H9 (cell line): ENCODE data around the gene MEPCE. TPM values are rescaled to one million over a fixed set of nuclear protein-coding genes. Genes with fewer than 3 reads are reported as not detected.

Experiments
- DNase-seq: peaks from one replicate; pipeline ENCODE4 v3.0.0-alpha.2; 2017
- H2AFZ ChIP-seq: one replicate; pipeline ENCODE4 v1.6.1; 2013; ENCODE audit warnings: mild to moderate bottlenecking, low read length, control low read depth, moderate library complexity
- H2AK5ac ChIP-seq: 2 replicates; pipeline ENCODE4 v1.6.1; 2013; ENCODE audit warnings: low read length, control low read depth, mixed read lengths; ENCODE audit not compliant: insufficient read length
- H2BK120ac ChIP-seq: one replicate; pipeline ENCODE4 v1.6.1; 2013; ENCODE audit warnings: low read depth, mild to moderate bottlenecking, low read length, control low read depth, inconsistent platforms; ENCODE audit not compliant: poor library complexity, severe bottlenecking
- H2BK12ac ChIP-seq: 2 replicates; pipeline ENCODE4 v1.6.1; 2013; ENCODE audit warnings: low read length, control low read depth, mixed read lengths, low read depth; ENCODE audit not compliant: insufficient read length
- H2BK15ac ChIP-seq: 2 replicates; pipeline ENCODE4 v1.6.1; 2013; ENCODE audit warnings: low read depth, low read length, control low read depth
- H2BK20ac ChIP-seq: one replicate; pipeline ENCODE4 v1.6.1; 2013; ENCODE audit warnings: low read depth, mild to moderate bottlenecking, low read length, control low read depth, inconsistent platforms; ENCODE audit not compliant: poor library complexity, severe bottlenecking
- H2BK5ac ChIP-seq: 2 replicates; pipeline ENCODE4 v1.6.1; 2013; ENCODE audit warnings: low read length, control low read depth, mixed read lengths; ENCODE audit not compliant: insufficient read length
- H3K14ac ChIP-seq: 2 replicates; pipeline ENCODE4 v1.6.1; 2013; ENCODE audit warnings: low read length, control low read depth; ENCODE audit not compliant: insufficient read depth
- H3K18ac ChIP-seq: 2 replicates; pipeline ENCODE4 v1.6.1; 2013; ENCODE audit warnings: low read depth, mild to moderate bottlenecking, mixed read lengths, low read length, control low read depth; ENCODE audit not compliant: insufficient read length
- H3K23ac ChIP-seq: 2 replicates; pipeline ENCODE4 v1.6.1; 2013; ENCODE audit warnings: low read length, control low read depth, mixed read lengths, low read depth; ENCODE audit not compliant: insufficient read length
- H3K23me2 ChIP-seq: 2 replicates; pipeline ENCODE4 v1.6.1; 2013; ENCODE audit warnings: low read depth, mild to moderate bottlenecking, mixed read lengths, low read length, control low read depth; ENCODE audit not compliant: insufficient read length, poor library complexity, severe bottlenecking
- H3K27ac ChIP-seq: 2 replicates; pipeline ENCODE4 v1.5.1; 2013; ENCODE audit warnings: low read length, control low read depth, mixed read lengths, low read depth; ENCODE audit not compliant: insufficient read length
- H3K27me3 ChIP-seq: 2 replicates; pipeline ENCODE4 v1.6.1; 2013; ENCODE audit warnings: low read length, control low read depth, inconsistent platforms; ENCODE audit not compliant: insufficient read depth
- H3K4ac ChIP-seq: 2 replicates; pipeline ENCODE4 v1.6.1; 2013; ENCODE audit warnings: low read depth, mild to moderate bottlenecking, control low read depth, inconsistent platforms, low read length, moderate library complexity
- H3K4me1 ChIP-seq: 2 replicates; pipeline ENCODE4 v1.6.1; 2013; ENCODE audit warnings: low read length, control low read depth, inconsistent platforms; ENCODE audit not compliant: insufficient read depth
- H3K4me2 ChIP-seq: 2 replicates; pipeline ENCODE4 v1.6.1; 2013; ENCODE audit warnings: low read length, control low read depth, mixed read lengths; ENCODE audit not compliant: insufficient read length, insufficient read depth
- H3K56ac ChIP-seq: 2 replicates; pipeline ENCODE4 v1.6.1; 2013; ENCODE audit warnings: low read depth, mild to moderate bottlenecking, mixed read lengths, low read length, control low read depth; ENCODE audit not compliant: insufficient read length
- H3K79me1 ChIP-seq: 2 replicates; pipeline ENCODE4 v1.6.1; 2013; ENCODE audit warnings: low read depth, mild to moderate bottlenecking, moderate library complexity, low read length, control low read depth, inconsistent platforms; ENCODE audit not compliant: insufficient read depth, poor library complexity, severe bottlenecking
- H3K79me2 ChIP-seq: 2 replicates; pipeline ENCODE4 v1.6.1; 2013; ENCODE audit warnings: low read length, control low read depth, inconsistent platforms; ENCODE audit not compliant: insufficient read depth
- H3K9ac ChIP-seq: 2 replicates; pipeline ENCODE4 v1.6.1; 2013; ENCODE audit warnings: low read length, control low read depth, mixed read lengths; ENCODE audit not compliant: insufficient read length; ENCODE audit errors: extremely low read depth
- H3K9me3 ChIP-seq: one replicate; pipeline ENCODE4 v1.6.1; 2013; ENCODE audit warnings: low read depth, low read length, inconsistent platforms; ENCODE audit not compliant: control insufficient read depth
- H3T11ph ChIP-seq: one replicate; pipeline ENCODE4 v1.6.1; 2013; ENCODE audit warnings: mild to moderate bottlenecking, low read length, control low read depth, inconsistent platforms
- H4K20me1 ChIP-seq: one replicate; pipeline ENCODE4 v1.6.1; 2013; ENCODE audit not compliant: control insufficient read depth, insufficient read length, insufficient read depth
- H4K5ac ChIP-seq: 2 replicates; pipeline ENCODE4 v1.6.1; 2013; ENCODE audit warnings: low read depth, mild to moderate bottlenecking, mixed read lengths, low read length, control low read depth; ENCODE audit not compliant: insufficient read length
- H4K8ac ChIP-seq: replicated peaks from 2 replicates; pipeline ENCODE4 v1.6.1; 2013; ENCODE audit warnings: low read length, control low read depth, mixed read lengths, low read depth; ENCODE audit not compliant: insufficient read length
- H4K91ac ChIP-seq: 2 replicates; pipeline ENCODE4 v1.6.1; 2013; ENCODE audit warnings: low read depth, mild to moderate bottlenecking, moderate library complexity, mixed read lengths, low read length, control low read depth; ENCODE audit not compliant: insufficient read length
- H3K27ac Mint-ChIP-seq, 3 experiments: 2 replicates in 2 of 3; 3 replicates in 1 of 3; pipeline ENCODE4 v1.8.0; 2020 to 2021; ENCODE audit warnings: mixed read lengths in 3 of 3, mild to moderate bottlenecking in 1 of 3, moderate library complexity in 1 of 3
- H3K27me3 Mint-ChIP-seq: 2 replicates; pipeline ENCODE4 v1.8.0; 2021; ENCODE audit warnings: low read depth, mild to moderate bottlenecking, moderate library complexity, mixed read lengths
- H3K36me3 Mint-ChIP-seq, 3 experiments: 2 replicates in 2 of 3; 3 replicates in 1 of 3; pipeline ENCODE4 v1.8.0; 2020 to 2021; ENCODE audit warnings: low read depth in 3 of 3, mixed read lengths in 3 of 3; ENCODE audit not compliant: insufficient read depth in 1 of 3
- H3K4me1 Mint-ChIP-seq, 2 experiments: 2 replicates each; pipeline ENCODE4 v1.8.0; 2020; ENCODE audit warnings: mixed read lengths in 2 of 2
- H3K4me3 Mint-ChIP-seq, 2 experiments: 2 replicates in 1 of 2; 3 replicates in 1 of 2; pipeline ENCODE4 v1.8.0; 2020 to 2021; ENCODE audit warnings: mild to moderate bottlenecking in 2 of 2, mixed read lengths in 2 of 2, moderate library complexity in 1 of 2
- H3K9me3 Mint-ChIP-seq, 2 experiments: 2 replicates in 1 of 2; 3 replicates in 1 of 2; pipeline ENCODE4 v1.8.0; 2020; ENCODE audit warnings: mild to moderate bottlenecking in 2 of 2, mixed read lengths in 2 of 2, moderate library complexity in 1 of 2
- CTCF ChIP-seq: fragments of 200-600 bp; sonication (generic); conservative IDR thresholded peaks from 3 replicates; pipeline ENCODE4 v1.8.0; 2021; ENCODE audit warnings: antibody characterized with exemption, mild to moderate bottlenecking
- WGBS: extraction: QIAGEN DNeasy Blood & Tissue Kit; methylation state at CpG from one replicate; pipeline ENCODE4 v1.1.7; 2013; ENCODE audit warnings: missing lambda C conversion rate, low lambda C conversion rate, mixed read lengths; ENCODE audit not compliant: insufficient read length; ENCODE audit errors: extremely low coverage; 5-methylcytosine and 5-hydroxymethylcytosine counted together
- total RNA-seq: library from RNA; stranded (reverse); gene quantifications from 2 replicates; pipeline ENCODE4 v1.2.1, GENCODE V29; 2021

The MEPCE gene
- total RNA-seq, 1 experiment from 2014 or later, result 68.0 TPM

- Mint-ChIP-seq H3K4me1 (peaks cover 21 to 25% of the 10 kb centered on the region in 2 experiments), H3K4me3 (peak overlapping the region; percentile 95 to 98; a peak in 3 of 5 replicates)
Measured at GRCh38 chr7:100427762-100428198, 1.9 kb upstream of the MEPCE start.

More at GRCh38 chr7:100427762-100428198, 1.9 kb upstream of the MEPCE start:
- no CpG with 5 or more reads among the region's 16 CpGs for WGBS
- H2BK20ac ChIP-seq, result no peak overlapping the region
- no peak overlapping the region for H2BK12ac ChIP-seq
- no peaks in the 10 kb centered on the region; the same call in 1 of the 2 replicates for H3K79me2 ChIP-seq
- no peaks in the 10 kb centered on the region for H3K4me1 ChIP-seq
- H3K4ac ChIP-seq, result no peak overlapping the region
- no peak overlapping the region for H2AFZ ChIP-seq
- no peak overlapping the region for H2AK5ac ChIP-seq
- no peaks in the 10 kb centered on the region for H4K20me1 ChIP-seq
- H2BK5ac ChIP-seq, result no peak overlapping the region
- Mint-ChIP-seq H3K36me3 (peaks cover 15 to 24% (median 18%) of the 10 kb centered on the region in 3 experiments), H3K27ac (no peak overlapping the region; a peak in 1 of 7 replicates), H3K27me3 (peaks cover 25% of the 10 kb centered on the region), H3K9me3 (peaks cover 4 to 14% of the 10 kb centered on the region in 2 experiments; a peak in 3 of 5 replicates)
- H3K9me3 ChIP-seq, result no peaks in the 10 kb centered on the region
- H3T11ph ChIP-seq, result no peak overlapping the region
- no peak overlapping the region for H4K91ac ChIP-seq
- no peak overlapping the region for H3K9ac ChIP-seq
- H3K23ac ChIP-seq, result no peak overlapping the region
- no peak for TF ChIP-seq CTCF
- no peak overlapping the region for H2BK15ac ChIP-seq
- no peak overlapping the region for H3K56ac ChIP-seq
- no peak overlapping the region for H4K8ac ChIP-seq
- peak overlapping the region; percentile 68 for H3K4me2 ChIP-seq
- peaks cover 4% of the 10 kb centered on the region for H3K23me2 ChIP-seq
- no peak overlapping the region for H3K18ac ChIP-seq
- H2BK120ac ChIP-seq, result no peak overlapping the region
- no peak overlapping the region for H3K27ac ChIP-seq
- DNase-seq, result no peak
- H3K27me3 ChIP-seq, result no peaks in the 10 kb centered on the region
- peaks cover 3% of the 10 kb centered on the region for H3K79me1 ChIP-seq
- H3K14ac ChIP-seq, result no peak overlapping the region
- H4K5ac ChIP-seq, result no peak overlapping the region
